ENCODE data around the gene KRTAP12-4. TPM values are rescaled to one million over a fixed set of nuclear protein-coding genes. Genes with fewer than 3 reads are reported as not detected.

KRTAP12-4 gene
- total RNA-seq, 4 donors from 2014 or later: not detected

DNA sequence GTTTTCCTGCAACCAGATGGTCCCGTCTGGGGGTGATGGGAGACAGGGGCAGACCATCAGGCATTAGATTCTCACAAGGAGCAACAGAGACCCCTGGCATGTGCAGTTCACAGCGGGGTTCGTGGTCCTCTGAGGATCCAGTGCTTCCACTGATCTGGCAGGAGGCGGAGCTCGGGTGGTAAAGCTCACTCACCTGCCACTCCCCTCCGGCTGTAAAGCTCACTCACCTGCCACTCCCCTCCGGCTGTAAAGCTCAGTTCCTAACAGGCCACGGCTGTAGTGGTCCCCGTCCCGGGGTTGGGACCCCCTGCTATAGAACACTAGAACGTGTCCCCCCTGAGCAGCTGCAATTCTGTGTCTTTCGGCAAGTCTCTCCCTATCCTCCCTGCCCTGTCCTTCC, 47.1 kb upstream of the KRTAP12-4 start:
- intact Hi-C loops (cut with DNase I): no loop called here
- Histone ChIP-seq H3K27ac (no peak overlapping the region), H3K36me3 (no peaks in the 10 kb centered on the region), H3K4me1 (no peaks in the 10 kb centered on the region), H3K27me3 (peaks cover 0 to 100% (median 6%) of the 10 kb centered on the region in 4 donors), H3K9me3 (peaks cover 0 to 7% (median 5%) of the 10 kb centered on the region in 3 donors), H3K4me3 (no peak overlapping the region)
- DNase-seq: no peak
- 32 to 44% methylated on average over 7 to 12 of the region's 12 CpGs for WGBS, 2 donors
- TF ChIP-seq, protein P1, sequence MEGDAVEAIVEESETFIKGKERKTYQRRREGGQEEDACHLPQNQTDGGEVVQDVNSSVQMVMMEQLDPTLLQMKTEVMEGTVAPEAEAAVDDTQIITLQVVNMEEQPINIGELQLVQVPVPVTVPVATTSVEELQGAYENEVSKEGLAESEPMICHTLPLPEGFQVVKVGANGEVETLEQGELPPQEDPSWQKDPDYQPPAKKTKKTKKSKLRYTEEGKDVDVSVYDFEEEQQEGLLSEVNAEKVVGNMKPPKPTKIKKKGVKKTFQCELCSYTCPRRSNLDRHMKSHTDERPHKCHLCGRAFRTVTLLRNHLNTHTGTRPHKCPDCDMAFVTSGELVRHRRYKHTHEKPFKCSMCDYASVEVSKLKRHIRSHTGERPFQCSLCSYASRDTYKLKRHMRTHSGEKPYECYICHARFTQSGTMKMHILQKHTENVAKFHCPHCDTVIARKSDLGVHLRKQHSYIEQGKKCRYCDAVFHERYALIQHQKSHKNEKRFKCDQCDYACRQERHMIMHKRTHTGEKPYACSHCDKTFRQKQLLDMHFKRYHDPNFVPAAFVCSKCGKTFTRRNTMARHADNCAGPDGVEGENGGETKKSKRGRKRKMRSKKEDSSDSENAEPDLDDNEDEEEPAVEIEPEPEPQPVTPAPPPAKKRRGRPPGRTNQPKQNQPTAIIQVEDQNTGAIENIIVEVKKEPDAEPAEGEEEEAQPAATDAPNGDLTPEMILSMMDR (IDR thresholded peaks at IDR 0.05): no peak
- TF ChIP-seq POLR2A (IDR thresholded peaks at IDR 0.05): no peak

DNA sequence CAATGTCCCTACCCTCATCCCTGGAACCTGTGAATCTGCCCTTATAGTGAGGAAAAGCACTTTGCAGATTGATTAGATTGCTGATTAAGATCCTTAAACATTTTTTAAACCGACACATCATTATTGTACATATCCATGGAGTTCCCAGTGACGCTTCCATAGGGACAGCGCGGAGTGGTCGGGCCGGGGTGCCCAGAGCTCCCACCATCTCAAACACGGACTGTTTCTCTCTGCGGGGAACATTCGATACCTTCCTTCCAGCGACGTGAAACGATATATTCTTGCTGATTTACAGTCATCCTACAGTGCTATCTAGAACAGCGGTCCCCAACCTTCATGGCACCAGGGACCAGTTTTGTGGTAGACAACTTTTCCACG, 46.6 kb upstream of the KRTAP12-4 start:
- Histone ChIP-seq H3K27me3 (peaks cover 0 to 100% (median 3%) of the 10 kb centered on the region in 4 donors), H3K4me3 (no peak overlapping the region), H3K9me3 (peaks cover 0 to 2% (median 0%) of the 10 kb centered on the region in 3 donors), H3K36me3 (no peaks in the 10 kb centered on the region), H3K4me1 (no peaks in the 10 kb centered on the region), H3K27ac (no peak overlapping the region)
- TF ChIP-seq, protein P1 (IDR thresholded peaks at IDR 0.05): no peak
- no peak for TF ChIP-seq POLR2A (IDR thresholded peaks at IDR 0.05)
- intact Hi-C loops (cut with DNase I): no loop called here
- 84 to 87% methylated on average over 14 of the region's 14 CpGs for WGBS, 2 donors
- DNase-seq: no peak

DNA sequence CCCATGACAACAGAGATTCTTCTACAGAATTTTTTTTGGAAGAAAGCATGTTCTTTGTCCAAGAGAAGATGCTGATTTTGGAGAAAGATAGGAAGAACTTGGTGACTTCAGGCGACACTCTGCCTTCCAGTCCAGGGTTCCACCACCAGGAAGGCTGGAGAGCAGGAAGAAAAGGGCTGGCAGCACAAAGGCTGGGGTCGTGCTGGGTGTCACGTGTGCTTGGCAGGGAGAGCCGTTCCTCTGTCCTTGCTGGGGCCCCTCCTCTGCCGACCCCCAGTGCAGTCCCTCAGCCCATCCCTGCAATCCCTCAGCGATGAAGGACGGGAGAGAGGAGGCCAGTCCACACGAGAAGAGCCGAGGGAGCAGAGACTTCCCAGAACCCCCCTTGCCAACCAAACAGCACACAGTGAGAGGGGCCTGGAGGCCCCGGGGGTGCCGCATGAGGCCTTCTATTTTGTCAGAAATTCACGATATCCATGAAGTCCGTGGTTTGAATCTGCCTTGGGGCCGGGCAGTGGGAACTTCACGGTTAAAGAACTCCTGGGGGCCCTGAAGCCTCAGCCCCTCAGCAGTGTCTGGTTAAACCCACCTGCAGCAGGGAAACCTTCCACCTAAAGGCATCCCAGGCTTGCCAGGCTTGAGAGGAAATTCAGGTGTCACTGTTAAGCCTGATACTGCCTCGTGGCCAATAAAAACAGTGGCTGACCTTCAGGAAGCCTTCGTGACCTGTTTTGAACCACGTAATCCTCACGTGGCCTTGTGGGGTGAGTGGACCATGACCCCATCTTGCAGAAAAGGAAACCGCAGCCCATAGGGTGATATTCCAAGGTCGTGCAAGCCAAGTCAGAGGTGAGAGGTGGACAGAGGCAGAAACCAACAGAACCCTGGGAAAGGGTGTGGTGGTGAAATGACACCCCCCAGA, 45.9 kb upstream of the KRTAP12-4 start:
- Histone ChIP-seq H3K9me3 (no peaks in the 10 kb centered on the region), H3K4me3 (no peak overlapping the region), H3K4me1 (no peaks in the 10 kb centered on the region), H3K27me3 (peaks cover 0 to 100% (median 3%) of the 10 kb centered on the region in 4 donors), H3K27ac (no peak overlapping the region), H3K36me3 (no peaks in the 10 kb centered on the region)
- TF ChIP-seq, protein P1 (IDR thresholded peaks at IDR 0.05): no peak
- no peak for TF ChIP-seq POLR2A (IDR thresholded peaks at IDR 0.05)
- intact Hi-C loops (cut with DNase I): no loop called here
- DNase-seq: no peak
- WGBS, 2 donors: 27 to 53% methylated on average over 6 to 13 of the region's 21 CpGs

DNA sequence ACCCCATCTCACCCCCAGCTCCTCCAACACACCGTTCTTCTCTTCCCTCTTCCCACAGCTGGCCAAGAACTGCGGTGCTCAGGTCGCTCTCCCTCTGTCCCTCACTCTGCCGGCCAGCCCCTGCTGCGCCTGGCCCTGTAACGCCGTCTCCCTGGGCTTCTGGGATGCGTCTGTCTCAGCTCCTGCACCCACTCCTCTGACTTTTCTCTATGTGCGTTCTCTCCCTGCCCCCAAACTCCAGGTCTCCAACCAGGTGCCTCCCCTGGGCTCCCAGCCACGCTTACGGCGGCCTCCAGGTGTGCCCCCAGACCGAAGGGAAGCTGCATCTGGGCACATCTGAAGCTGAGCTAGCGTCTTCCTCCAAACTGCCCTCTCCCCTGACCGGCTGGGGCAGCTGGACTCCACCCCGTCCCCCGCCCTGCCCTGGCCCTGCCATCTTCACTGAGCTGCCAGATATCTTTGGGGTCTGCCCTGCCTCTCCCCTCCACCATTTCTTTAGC, 45.1 kb upstream of the KRTAP12-4 start:
- no peak for TF ChIP-seq POLR2A (IDR thresholded peaks at IDR 0.05)
- TF ChIP-seq, protein P1 (IDR thresholded peaks at IDR 0.05): no peak
- Histone ChIP-seq H3K36me3 (no peaks in the 10 kb centered on the region), H3K27me3 (peaks cover 0 to 100% (median 2%) of the 10 kb centered on the region in 4 donors), H3K4me1 (no peaks in the 10 kb centered on the region), H3K4me3 (no peak overlapping the region), H3K27ac (no peak overlapping the region), H3K9me3 (no peaks in the 10 kb centered on the region)
- DNase-seq: no peak
- 47 to 60% methylated on average over 9 to 12 of the region's 17 CpGs for WGBS, 2 donors
- intact Hi-C loops (cut with DNase I): no loop called here
